SK-N-SH (cell line): ENCODE measurements around the gene NRIP1. TPM values are rescaled to one million over a fixed set of nuclear protein-coding genes. Genes with fewer than 3 reads are reported as not detected.

Experiments
- CTCF ChIA-PET: fragments of 300-600, 350-600 bp; formaldehyde crosslinking; extraction: SDS; loops from one replicate; lab custom pipeline; 2021; lab: Yijun Ruan, JAX
- POLR2A ChIA-PET: fragments of 350-600 bp; sonication (Branson Sonifier 250); formaldehyde crosslinking; extraction: SDS; loops from one replicate; lab custom pipeline; 2020; ENCODE audit warnings: antibody characterized with exemption, inconsistent platforms; lab: Yijun Ruan, JAX
- DNase-seq: peaks from one replicate; pipeline ENCODE4 v3.0.0; 2012
- H2AFZ ChIP-seq: fragments of 200-600 bp; sonication (generic); 2 replicates; pipeline ENCODE4 v1.8.1; 2016; ENCODE audit warnings: antibody characterized with exemption, mild to moderate bottlenecking, low read depth
- H3F3A ChIP-seq: fragments of 200-600 bp; sonication (generic); replicated peaks from 2 replicates; pipeline ENCODE3; 2016; ENCODE audit warnings: antibody characterized with exemption, mild to moderate bottlenecking; ENCODE audit not compliant: insufficient read depth
- H3K27ac ChIP-seq, 2 experiments: fragments of 200-500 bp in 1 of 2; fragments of 200-600 bp in 1 of 2; sonication (Bioruptor generic) in 1 of 2; sonication (generic), shearing (Covaris generic) in 1 of 2; 2 replicates each; pipeline versions ENCODE4 v1.5.1 to v1.6.1; 2014 to 2016; ENCODE audit warnings: low read depth in 2 of 2, inconsistent platforms in 1 of 2, low read length in 1 of 2, mild to moderate bottlenecking in 1 of 2, mixed read lengths in 1 of 2
- H3K27me3 ChIP-seq: fragments of 200-600 bp; sonication (generic), shearing (Covaris generic); 2 replicates; pipeline ENCODE4 v1.6.1; 2016; ENCODE audit warnings: mixed run types; ENCODE audit not compliant: insufficient read depth
- H3K36me3 ChIP-seq, 2 experiments: fragments of 200-500 bp in 1 of 2; fragments of 200-600 bp in 1 of 2; sonication (Bioruptor generic) in 1 of 2; sonication (generic) in 1 of 2; replicated peaks in 1 of 2; 2 replicates each; pipeline versions ENCODE3 to v1.5.1; 2014 to 2016; ENCODE audit warnings: low read length in 1 of 2, mild to moderate bottlenecking in 1 of 2; ENCODE audit not compliant: insufficient read depth in 2 of 2, control insufficient read depth in 1 of 2
- H3K4me1 ChIP-seq, 2 experiments: fragments of 200-500 bp in 1 of 2; fragments of 200-600 bp in 1 of 2; sonication (Bioruptor generic) in 1 of 2; sonication (generic), shearing (Covaris generic) in 1 of 2; 2 replicates each; pipeline versions ENCODE4 v1.5.1 to v1.6.1; 2014 to 2016; ENCODE audit warnings: low read depth in 1 of 2, low read length in 1 of 2, mixed run types in 1 of 2; ENCODE audit not compliant: insufficient read depth in 2 of 2, control insufficient read depth in 1 of 2
- H3K4me2 ChIP-seq: fragments of 200-600 bp; sonication (generic), shearing (Covaris generic); 2 replicates; pipeline ENCODE4 v1.6.1; 2017; ENCODE audit warnings: mixed run types
- H3K4me3 ChIP-seq, 2 experiments: fragments of 200-500 bp in 1 of 2; fragments of 200-600 bp in 1 of 2; sonication (Bioruptor generic) in 1 of 2; sonication (generic), shearing (Covaris generic) in 1 of 2; 2 replicates each; pipeline versions ENCODE4 v1.5.1 to v1.8.1; 2014 to 2016; ENCODE audit warnings: low read depth in 2 of 2, inconsistent platforms in 1 of 2, low read length in 1 of 2, mild to moderate bottlenecking in 1 of 2, mixed read lengths in 1 of 2, moderate library complexity in 1 of 2
- H3K79me2 ChIP-seq: fragments of 200-600 bp; sonication (generic); 2 replicates; pipeline ENCODE4 v1.8.1; 2017; ENCODE audit warnings: mild to moderate bottlenecking; ENCODE audit not compliant: insufficient read depth
- H3K9ac ChIP-seq: fragments of 200-600 bp; sonication (generic); 2 replicates; pipeline ENCODE4 v1.6.1; 2017; ENCODE audit warnings: mixed run types
- H3K9me2 ChIP-seq: fragments of 200-600 bp; sonication (generic); 2 replicates; pipeline ENCODE4 v1.6.1; 2017; ENCODE audit warnings: mixed run types
- H3K9me3 ChIP-seq: fragments of 200-600 bp; sonication (generic); 2 replicates; pipeline ENCODE4 v1.6.1; 2017; ENCODE audit warnings: mixed run types, mild to moderate bottlenecking, moderate library complexity
- H4K20me1 ChIP-seq: fragments of 200-600 bp; sonication (generic); 2 replicates; pipeline ENCODE4 v1.6.1; 2017; ENCODE audit warnings: mild to moderate bottlenecking, mixed run types; ENCODE audit not compliant: insufficient read depth
- ELF1 ChIP-seq: IDR thresholded peaks from 2 replicates; pipeline ENCODE4 v1.4.0; 2012
- EP300 ChIP-seq, 2 experiments: IDR thresholded peaks; 2 replicates each; pipeline versions ENCODE4 v1.4.0 to v1.6.1; 2012; ENCODE audit warnings: borderline replicate concordance in 1 of 2, low read depth in 1 of 2, low read length in 1 of 2
- EZH2phosphoT487 ChIP-seq: fragments of 200-600 bp; sonication (generic); IDR thresholded peaks from 2 replicates; pipeline ENCODE4 v1.6.1; 2017; ENCODE audit warnings: low read depth, mixed run types, mild to moderate bottlenecking, antibody characterized with exemption, moderate library complexity, borderline replicate concordance
- GABPA ChIP-seq: IDR thresholded peaks from 2 replicates; pipeline ENCODE4 v1.4.0; 2012; ENCODE audit warnings: low read depth, mild to moderate bottlenecking
- NFIC ChIP-seq: IDR thresholded peaks from 2 replicates; pipeline ENCODE4 v1.4.0; 2012; ENCODE audit warnings: borderline replicate concordance
- PBX3 ChIP-seq: IDR thresholded peaks from 2 replicates; pipeline ENCODE4; 2012
- POLR2AphosphoS5 ChIP-seq: IDR thresholded peaks from 2 replicates; pipeline ENCODE4 v1.6.1; 2012; ENCODE audit warnings: low read depth, low read length
- SIN3A ChIP-seq: IDR thresholded peaks from 2 replicates; pipeline ENCODE4 v1.6.1; 2012; ENCODE audit warnings: low read depth, mild to moderate bottlenecking, low read length, moderate library complexity, borderline replicate concordance
- USF2 ChIP-seq: fragments of 150-350 bp; IDR thresholded peaks from 2 replicates; pipeline ENCODE4 v1.6.1; 2017; ENCODE audit warnings: antibody characterized with exemption, low read length, low read depth, borderline replicate concordance
- WGBS: methylation state at CpG from one replicate; pipeline ENCODE4 v1.1.6; 2017; ENCODE audit warnings: low lambda C conversion rate; 5-methylcytosine and 5-hydroxymethylcytosine counted together
- polyA plus RNA-seq, 3 experiments: library from polyadenylated mRNA; depleted of rRNA; stranded (reverse); fragments of >200 nt; gene quantifications; 2 replicates each; pipeline ENCODE4 v1.2.3, GENCODE V29; 2012

NRIP1 gene
- polyA plus RNA-seq, 1 of the 3 experiments (the other 2 are of a cell fraction): 0.02 TPM

GRCh38 chr21:15036189-15036588 is 28.6 kb downstream of the NRIP1 start:
- Histone ChIP-seq H4K20me1 (no peaks in the 10 kb centered on the region), H3K9me3 (no peaks in the 10 kb centered on the region), H3F3A (no peaks in the 10 kb centered on the region), H3K27ac (no peak overlapping the region), H3K36me3 (no peaks in the 10 kb centered on the region), H3K79me2 (no peaks in the 10 kb centered on the region), H3K4me2 (no peak overlapping the region), H3K9ac (no peak overlapping the region), H3K4me3 (no peak overlapping the region), H2AFZ (no peak overlapping the region), H3K27me3 (no peaks in the 10 kb centered on the region), H3K4me1 (no peaks in the 10 kb centered on the region; a peak in 1 of 4 replicates), H3K9me2 (no peaks in the 10 kb centered on the region)
- TF ChIP-seq EZH2phosphoT487 (no peak), POLR2AphosphoS5 (no peak), EP300 (IDR thresholded peaks at IDR 0.05; ENCODE audit: borderline replicate concordance in 1 of 2, low read depth in 1 of 2, low read length in 1 of 2) (no peak)
- POLR2A ChIA-PET: no interaction called here
- CTCF ChIA-PET: no interaction called here
- no peak for DNase-seq
- WGBS: 12% methylated on average over 1 of the region's 1 CpG

- H3K4me3 ChIP-seq: no peak overlapping the region
Measured at GRCh38 chr21:15034126-15034853, 30.5 kb downstream of the NRIP1 start.

More at GRCh38 chr21:15034126-15034853, 30.5 kb downstream of the NRIP1 start:
- Histone ChIP-seq H3K36me3 (no peaks in the 10 kb centered on the region), H3K9ac (no peak overlapping the region), H3F3A (no peaks in the 10 kb centered on the region), H2AFZ (no peak overlapping the region), H3K4me2 (no peak overlapping the region), H3K9me3 (no peaks in the 10 kb centered on the region), H3K9me2 (no peaks in the 10 kb centered on the region), H4K20me1 (no peaks in the 10 kb centered on the region), H3K27me3 (no peaks in the 10 kb centered on the region), H3K4me1 (no peaks in the 10 kb centered on the region; a peak in 1 of 4 replicates), H3K27ac (no peak overlapping the region), H3K79me2 (no peaks in the 10 kb centered on the region)
- no peak for DNase-seq
- CTCF ChIA-PET: no interaction called here
- 7% methylated on average over 2 of the region's 2 CpGs for WGBS
- TF ChIP-seq SIN3A (no peak), NFIC (no peak), ELF1 (no peak), PBX3 (no peak), USF2 (no peak), GABPA (no peak)
- POLR2A ChIA-PET: no interaction called here
